GM23338 (cell line): ENCODE data around the gene RNF150. TPM values are rescaled to one million over a fixed set of nuclear protein-coding genes. Genes with fewer than 3 reads are reported as not detected.

Source experiments
- ATAC-seq: fragments of 200-7000 bp; cut with Tn5 transposase; 3 replicates; pipeline ENCODE4 v1.9.1; 2020
- DNase-seq: peaks from one replicate; pipeline ENCODE4 v3.0.0-alpha.2; 2015; ENCODE audit warnings: low spot score
- H2AFZ ChIP-seq: fragments of 200-600 bp; sonication (generic); 2 replicates; pipeline ENCODE4 v1.8.0; 2016; ENCODE audit warnings: antibody characterized with exemption, mild to moderate bottlenecking, moderate library complexity
- H3F3A ChIP-seq: fragments of 200-600 bp; sonication (generic); replicated peaks from 2 replicates; pipeline ENCODE4 v1.8.0; 2017; ENCODE audit warnings: antibody characterized with exemption, mixed run types, low read depth
- H3K27ac ChIP-seq: fragments of 200-600 bp; sonication (generic); 2 replicates; pipeline ENCODE4 v1.6.1; 2016; ENCODE audit warnings: low read depth
- H3K27me3 ChIP-seq: fragments of 200-600 bp; sonication (generic); 2 replicates; pipeline ENCODE4 v1.8.0; 2016; ENCODE audit warnings: mild to moderate bottlenecking, mixed run types, moderate library complexity; ENCODE audit not compliant: insufficient read depth
- H3K36me3 ChIP-seq: fragments of 200-600 bp; sonication (generic); 2 replicates; pipeline ENCODE4 v1.8.0; 2016; ENCODE audit warnings: mild to moderate bottlenecking; ENCODE audit not compliant: insufficient read depth
- H3K4me1 ChIP-seq: fragments of 200-600 bp; sonication (generic); 2 replicates; pipeline ENCODE4 v1.8.0; 2016; ENCODE audit warnings: mild to moderate bottlenecking, moderate library complexity; ENCODE audit not compliant: insufficient read depth
- H3K4me2 ChIP-seq: fragments of 200-600 bp; sonication (generic); 2 replicates; pipeline ENCODE4 v1.7.1; 2017; ENCODE audit warnings: mixed run types
- H3K4me3 ChIP-seq: fragments of 200-600 bp; sonication (generic); 2 replicates; pipeline ENCODE4 v1.6.1; 2016; ENCODE audit warnings: mixed run types
- H3K79me2 ChIP-seq: fragments of 200-600 bp; sonication (generic); replicated peaks from 2 replicates; pipeline ENCODE4 v1.8.0; 2017; ENCODE audit warnings: mild to moderate bottlenecking; ENCODE audit not compliant: insufficient read depth
- H3K9me2 ChIP-seq: fragments of 200-600 bp; sonication (generic); 2 replicates; pipeline ENCODE4 v1.8.0; 2017; ENCODE audit not compliant: insufficient read depth
- H4K20me1 ChIP-seq: fragments of 200-600 bp; sonication (generic); replicated peaks from 2 replicates; pipeline ENCODE4 v1.8.0; 2017; ENCODE audit warnings: mild to moderate bottlenecking; ENCODE audit not compliant: insufficient read depth
- H3K27ac Mint-ChIP-seq: 2 replicates; pipeline ENCODE4 v1.8.0; 2020; ENCODE audit warnings: inconsistent platforms, mild to moderate bottlenecking, moderate library complexity, mixed read lengths
- H3K27me3 Mint-ChIP-seq: 3 replicates; pipeline ENCODE4 v1.8.0; 2022; ENCODE audit warnings: low read depth, mild to moderate bottlenecking, moderate library complexity, mixed read lengths, inconsistent platforms; ENCODE audit not compliant: insufficient read depth, poor library complexity
- H3K36me3 Mint-ChIP-seq: 3 replicates; pipeline ENCODE4 v1.8.0; 2021; ENCODE audit warnings: low read depth, mild to moderate bottlenecking, inconsistent platforms, moderate library complexity, mixed read lengths
- H3K4me1 Mint-ChIP-seq: 3 replicates; pipeline ENCODE4 v1.8.0; 2020; ENCODE audit warnings: mild to moderate bottlenecking, inconsistent platforms, mixed read lengths
- H3K4me3 Mint-ChIP-seq: 3 replicates; pipeline ENCODE4 v1.8.0; 2021; ENCODE audit warnings: moderate library complexity, mild to moderate bottlenecking, inconsistent platforms, mixed read lengths
- H3K9me3 Mint-ChIP-seq: 3 replicates; pipeline ENCODE4 v1.8.0; 2020; ENCODE audit warnings: moderate library complexity, mild to moderate bottlenecking, inconsistent platforms, mixed read lengths
- ETS1 ChIP-seq: IDR thresholded peaks from 2 replicates; pipeline ENCODE4 v1.6.1; 2016; ENCODE audit warnings: antibody characterized with exemption
- JUNB ChIP-seq: IDR thresholded peaks from one replicate; pipeline ENCODE4 v1.6.1; 2016; ENCODE audit warnings: antibody characterized with exemption; ENCODE audit not compliant: unreplicated experiment
- NANOG ChIP-seq: IDR thresholded peaks from 2 replicates; pipeline ENCODE4 v1.6.1; 2016; ENCODE audit warnings: antibody characterized with exemption, borderline replicate concordance
- POLR2AphosphoS5 ChIP-seq: IDR thresholded peaks from 2 replicates; pipeline ENCODE4 v1.6.1; 2016; ENCODE audit warnings: antibody characterized with exemption, low read depth
- STAT1 ChIP-seq: IDR thresholded peaks from one replicate; pipeline ENCODE4 v1.6.1; 2016; ENCODE audit warnings: antibody characterized with exemption; ENCODE audit not compliant: unreplicated experiment
- ZNF114 ChIP-seq: fragments of 250-450 bp; sonication (Bioruptor Pico); IDR thresholded peaks from 2 replicates; pipeline ENCODE4 v1.5.0; 2020; ENCODE audit warnings: mild to moderate bottlenecking, moderate library complexity
- ZNF331 ChIP-seq: fragments of 250-450 bp; sonication (Bioruptor Pico); IDR thresholded peaks from 2 replicates; pipeline ENCODE4 v1.5.0; 2020; ENCODE audit warnings: low read depth, mild to moderate bottlenecking, moderate library complexity
- polyA plus RNA-seq: library from polyadenylated mRNA; unstranded; fragments of >200 nt; fragmentation: Nextera tagmentation; extraction: Ambion mirVana; gene quantifications from 2 replicates; pipeline ENCODE4 v1.2.1, GENCODE V29; 2016
- total RNA-seq: library from RNA; depleted of rRNA; stranded (reverse); fragments of >200 nt; shearing (Covaris generic); gene quantifications from 2 replicates; pipeline ENCODE4 v1.2.3, GENCODE V29; 2014
- TF ChIP-seq, protein P1 (sequence below): fragments of 250-450 bp; sonication (Bioruptor Pico); IDR thresholded peaks from 2 replicates; pipeline ENCODE4 v1.5.0; 2020; ENCODE audit warnings: mild to moderate bottlenecking, moderate library complexity
- TF ChIP-seq, protein P2 (sequence below), 2 experiments: fragments of 200-600 bp in 1 of 2; sonication (generic) in 1 of 2; conservative IDR thresholded peaks; 2 replicates each; pipeline versions ENCODE4 v1.5.1 to v1.6.1; 2016 to 2017; ENCODE audit warnings: antibody characterized with exemption in 2 of 2, low read depth in 2 of 2, mild to moderate bottlenecking in 2 of 2, moderate library complexity in 1 of 2

RNF150 gene
- total and polyA plus RNA-seq, 2 experiments from 2014 or later = 1.3 to 6.1 TPM

DNA sequence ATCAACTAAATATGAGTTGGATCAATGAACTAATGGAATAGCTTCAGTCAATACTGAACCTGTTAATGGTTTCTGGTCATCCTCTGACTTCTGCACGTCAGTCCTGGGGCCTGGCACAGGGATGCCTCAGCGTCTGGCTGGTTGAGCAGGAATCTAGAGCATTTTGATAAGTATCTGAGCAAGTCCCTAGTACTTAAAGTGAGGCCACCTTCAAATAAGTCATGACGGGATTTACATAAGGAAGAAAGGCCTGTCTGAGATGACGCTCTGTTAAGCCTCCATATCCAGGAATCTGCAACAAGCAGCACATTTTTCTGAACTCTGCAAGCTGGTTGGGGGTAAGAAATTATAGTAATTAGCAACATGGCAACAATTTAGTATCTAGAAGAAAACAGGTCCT is 293.9 kb downstream of the RNF150 start:
- Histone ChIP-seq H2AFZ (no peak overlapping the region), H3K79me2 (no peaks in the 10 kb centered on the region), H3K27me3 (no peaks in the 10 kb centered on the region), H3K9me2 (no peaks in the 10 kb centered on the region), H4K20me1 (no peaks in the 10 kb centered on the region), H3F3A (no peaks in the 10 kb centered on the region), H3K4me2 (no peak overlapping the region), H3K4me3 (no peak overlapping the region), H3K27ac (no peak overlapping the region), H3K36me3 (no peaks in the 10 kb centered on the region), H3K4me1 (no peaks in the 10 kb centered on the region)
- H3K27ac Mint-ChIP-seq = no peak overlapping the region
- H3K4me1 Mint-ChIP-seq = no peaks in the 10 kb centered on the region
- DNase-seq = no peak
- TF ChIP-seq ETS1 = no peak
- TF ChIP-seq ZNF331 (CRISPR knock-in tag) = no peak
- TF ChIP-seq ZNF114 (CRISPR knock-in tag) = no peak
- TF ChIP-seq, protein P1, sequence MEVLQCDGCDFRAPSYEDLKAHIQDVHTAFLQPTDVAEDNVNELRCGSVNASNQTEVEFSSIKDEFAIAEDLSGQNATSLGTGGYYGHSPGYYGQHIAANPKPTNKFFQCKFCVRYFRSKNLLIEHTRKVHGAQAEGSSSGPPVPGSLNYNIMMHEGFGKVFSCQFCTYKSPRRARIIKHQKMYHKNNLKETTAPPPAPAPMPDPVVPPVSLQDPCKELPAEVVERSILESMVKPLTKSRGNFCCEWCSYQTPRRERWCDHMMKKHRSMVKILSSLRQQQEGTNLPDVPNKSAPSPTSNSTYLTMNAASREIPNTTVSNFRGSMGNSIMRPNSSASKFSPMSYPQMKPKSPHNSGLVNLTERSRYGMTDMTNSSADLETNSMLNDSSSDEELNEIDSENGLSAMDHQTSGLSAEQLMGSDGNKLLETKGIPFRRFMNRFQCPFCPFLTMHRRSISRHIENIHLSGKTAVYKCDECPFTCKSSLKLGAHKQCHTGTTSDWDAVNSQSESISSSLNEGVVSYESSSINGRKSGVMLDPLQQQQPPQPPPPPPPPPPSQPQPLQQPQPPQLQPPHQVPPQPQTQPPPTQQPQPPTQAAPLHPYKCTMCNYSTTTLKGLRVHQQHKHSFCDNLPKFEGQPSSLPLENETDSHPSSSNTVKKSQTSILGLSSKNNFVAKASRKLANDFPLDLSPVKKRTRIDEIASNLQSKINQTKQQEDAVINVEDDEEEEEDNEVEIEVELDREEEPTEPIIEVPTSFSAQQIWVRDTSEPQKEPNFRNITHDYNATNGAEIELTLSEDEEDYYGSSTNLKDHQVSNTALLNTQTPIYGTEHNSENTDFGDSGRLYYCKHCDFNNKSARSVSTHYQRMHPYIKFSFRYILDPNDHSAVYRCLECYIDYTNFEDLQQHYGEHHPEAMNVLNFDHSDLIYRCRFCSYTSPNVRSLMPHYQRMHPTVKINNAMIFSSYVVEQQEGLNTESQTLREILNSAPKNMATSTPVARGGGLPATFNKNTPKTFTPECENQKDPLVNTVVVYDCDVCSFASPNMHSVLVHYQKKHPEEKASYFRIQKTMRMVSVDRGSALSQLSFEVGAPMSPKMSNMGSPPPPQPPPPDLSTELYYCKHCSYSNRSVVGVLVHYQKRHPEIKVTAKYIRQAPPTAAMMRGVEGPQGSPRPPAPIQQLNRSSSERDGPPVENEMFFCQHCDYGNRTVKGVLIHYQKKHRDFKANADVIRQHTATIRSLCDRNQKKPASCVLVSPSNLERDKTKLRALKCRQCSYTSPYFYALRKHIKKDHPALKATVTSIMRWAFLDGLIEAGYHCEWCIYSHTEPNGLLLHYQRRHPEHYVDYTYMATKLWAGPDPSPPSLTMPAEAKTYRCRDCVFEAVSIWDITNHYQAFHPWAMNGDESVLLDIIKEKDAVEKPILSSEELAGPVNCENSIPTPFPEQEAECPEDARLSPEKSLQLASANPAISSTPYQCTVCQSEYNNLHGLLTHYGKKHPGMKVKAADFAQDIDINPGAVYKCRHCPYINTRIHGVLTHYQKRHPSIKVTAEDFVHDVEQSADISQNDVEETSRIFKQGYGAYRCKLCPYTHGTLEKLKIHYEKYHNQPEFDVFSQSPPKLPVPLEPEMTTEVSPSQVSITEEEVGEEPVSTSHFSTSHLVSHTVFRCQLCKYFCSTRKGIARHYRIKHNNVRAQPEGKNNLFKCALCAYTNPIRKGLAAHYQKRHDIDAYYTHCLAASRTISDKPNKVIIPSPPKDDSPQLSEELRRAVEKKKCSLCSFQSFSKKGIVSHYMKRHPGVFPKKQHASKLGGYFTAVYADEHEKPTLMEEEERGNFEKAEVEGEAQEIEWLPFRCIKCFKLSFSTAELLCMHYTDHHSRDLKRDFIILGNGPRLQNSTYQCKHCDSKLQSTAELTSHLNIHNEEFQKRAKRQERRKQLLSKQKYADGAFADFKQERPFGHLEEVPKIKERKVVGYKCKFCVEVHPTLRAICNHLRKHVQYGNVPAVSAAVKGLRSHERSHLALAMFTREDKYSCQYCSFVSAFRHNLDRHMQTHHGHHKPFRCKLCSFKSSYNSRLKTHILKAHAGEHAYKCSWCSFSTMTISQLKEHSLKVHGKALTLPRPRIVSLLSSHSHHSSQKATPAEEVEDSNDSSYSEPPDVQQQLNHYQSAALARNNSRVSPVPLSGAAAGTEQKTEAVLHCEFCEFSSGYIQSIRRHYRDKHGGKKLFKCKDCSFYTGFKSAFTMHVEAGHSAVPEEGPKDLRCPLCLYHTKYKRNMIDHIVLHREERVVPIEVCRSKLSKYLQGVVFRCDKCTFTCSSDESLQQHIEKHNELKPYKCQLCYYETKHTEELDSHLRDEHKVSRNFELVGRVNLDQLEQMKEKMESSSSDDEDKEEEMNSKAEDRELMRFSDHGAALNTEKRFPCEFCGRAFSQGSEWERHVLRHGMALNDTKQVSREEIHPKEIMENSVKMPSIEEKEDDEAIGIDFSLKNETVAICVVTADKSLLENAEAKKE (CRISPR knock-in tag) = no peak
- TF ChIP-seq NANOG = no peak
- TF ChIP-seq, protein P2, sequence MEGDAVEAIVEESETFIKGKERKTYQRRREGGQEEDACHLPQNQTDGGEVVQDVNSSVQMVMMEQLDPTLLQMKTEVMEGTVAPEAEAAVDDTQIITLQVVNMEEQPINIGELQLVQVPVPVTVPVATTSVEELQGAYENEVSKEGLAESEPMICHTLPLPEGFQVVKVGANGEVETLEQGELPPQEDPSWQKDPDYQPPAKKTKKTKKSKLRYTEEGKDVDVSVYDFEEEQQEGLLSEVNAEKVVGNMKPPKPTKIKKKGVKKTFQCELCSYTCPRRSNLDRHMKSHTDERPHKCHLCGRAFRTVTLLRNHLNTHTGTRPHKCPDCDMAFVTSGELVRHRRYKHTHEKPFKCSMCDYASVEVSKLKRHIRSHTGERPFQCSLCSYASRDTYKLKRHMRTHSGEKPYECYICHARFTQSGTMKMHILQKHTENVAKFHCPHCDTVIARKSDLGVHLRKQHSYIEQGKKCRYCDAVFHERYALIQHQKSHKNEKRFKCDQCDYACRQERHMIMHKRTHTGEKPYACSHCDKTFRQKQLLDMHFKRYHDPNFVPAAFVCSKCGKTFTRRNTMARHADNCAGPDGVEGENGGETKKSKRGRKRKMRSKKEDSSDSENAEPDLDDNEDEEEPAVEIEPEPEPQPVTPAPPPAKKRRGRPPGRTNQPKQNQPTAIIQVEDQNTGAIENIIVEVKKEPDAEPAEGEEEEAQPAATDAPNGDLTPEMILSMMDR (conservative IDR thresholded peaks at IDR 0.05; ENCODE audit: low read depth in 2 of 2) = no peak
- no peak for TF ChIP-seq STAT1
- no peak for TF ChIP-seq POLR2AphosphoS5
- TF ChIP-seq JUNB = no peak
- H3K36me3 Mint-ChIP-seq = no peaks in the 10 kb centered on the region
- no peaks in the 10 kb centered on the region for H3K27me3 Mint-ChIP-seq
- no peak for ATAC-seq
- no peak overlapping the region for H3K4me3 Mint-ChIP-seq
- no peaks in the 10 kb centered on the region for H3K9me3 Mint-ChIP-seq
